BLaER1 (cell line): ENCODE measurements around the gene TMC2.
"Not testable (repeated sequence)": the region's sequence is repeated elsewhere in the genome, so short reads cannot be mapped to it uniquely, and the experiment has no call there.

Source experiments
- H3K27ac ChIP-seq: shearing (Covaris generic); formaldehyde crosslinking; 2 replicates; pipeline ENCODE4 v1.8.1; 2022
- H3K27me3 ChIP-seq: shearing (Covaris generic); formaldehyde crosslinking; 2 replicates; pipeline ENCODE4 v1.8.1; 2022
- H3K36me3 ChIP-seq: shearing (Covaris generic); formaldehyde crosslinking; 2 replicates; pipeline ENCODE4 v1.8.1; 2022
- H3K4me1 ChIP-seq: shearing (Covaris generic); formaldehyde crosslinking; 2 replicates; pipeline ENCODE4 v1.8.1; 2022
- H3K4me2 ChIP-seq: shearing (Covaris generic); formaldehyde crosslinking; 2 replicates; pipeline ENCODE4 v1.8.1; 2022
- H3K4me3 ChIP-seq: shearing (Covaris generic); formaldehyde crosslinking; 2 replicates; pipeline ENCODE4 v1.8.1; 2022
- H3K9ac ChIP-seq: shearing (Covaris generic); formaldehyde crosslinking; 2 replicates; pipeline ENCODE4 v1.8.1; 2022
- H3K9me3 ChIP-seq: shearing (Covaris generic); formaldehyde crosslinking; 2 replicates; pipeline ENCODE4 v1.8.1; 2022
- H4K20me1 ChIP-seq: shearing (Covaris generic); formaldehyde crosslinking; 2 replicates; pipeline ENCODE4 v1.8.1; 2022
- Cebpa-rat ChIP-seq: shearing (Covaris generic); IDR thresholded peaks from 2 replicates; pipeline ENCODE4 v1.8.1; 2022

TMC2 gene

DNA sequence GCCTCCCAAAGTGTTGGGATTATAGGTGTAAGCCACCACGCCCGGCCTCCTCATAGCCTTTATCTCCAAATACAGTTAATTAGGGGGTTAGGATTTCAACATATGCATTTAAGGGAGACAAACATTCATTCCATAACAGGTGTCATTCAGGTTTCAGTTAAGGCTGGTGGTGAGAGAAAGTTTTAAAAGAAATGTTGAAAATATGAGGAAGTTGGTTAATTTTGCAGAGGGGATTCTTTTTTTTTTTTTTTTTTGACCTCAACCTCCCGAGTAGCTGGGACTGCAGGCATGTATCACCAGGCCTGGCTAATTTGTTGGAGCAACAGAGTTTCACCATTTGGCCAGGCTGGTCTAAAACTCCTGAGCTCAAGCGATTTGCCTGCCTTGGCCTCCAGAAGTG, 143.7 kb downstream of the TMC2 start:
- no peaks in the 10 kb centered on the region for H3K9me3 ChIP-seq
- H3K4me2 ChIP-seq, result no peak overlapping the region
- H4K20me1 ChIP-seq, result no peaks in the 10 kb centered on the region
- H3K27ac ChIP-seq, result no peak overlapping the region
- no peaks in the 10 kb centered on the region for H3K27me3 ChIP-seq
- peaks cover 3% of the 10 kb centered on the region; the same call in 1 of the 2 replicates for H3K4me1 ChIP-seq
- no peak overlapping the region for H3K9ac ChIP-seq
- H3K4me3 ChIP-seq, result no peak overlapping the region
- no peaks in the 10 kb centered on the region for H3K36me3 ChIP-seq
- TF ChIP-seq Cebpa-rat, result no peak

DNA sequence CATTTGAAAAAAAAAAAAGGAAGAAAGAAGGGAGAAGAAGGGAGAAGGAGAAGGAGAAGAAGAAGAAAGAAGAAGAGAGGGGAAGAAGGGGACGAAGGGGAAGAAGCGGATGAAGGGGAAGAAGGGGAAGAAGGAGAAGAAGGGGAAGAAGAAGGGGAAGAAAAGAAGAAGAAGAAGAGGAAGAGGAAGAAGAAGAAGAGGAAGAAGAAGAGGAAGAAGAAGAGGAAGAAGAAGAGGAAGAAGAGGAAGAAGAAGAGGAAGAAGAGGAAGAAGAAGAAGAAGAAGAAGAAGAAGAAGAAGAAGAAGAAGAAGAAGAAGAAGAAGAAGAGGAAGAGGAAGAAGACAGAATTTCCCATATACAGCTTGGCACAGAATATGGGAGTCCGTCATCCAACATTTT, 145.7 kb downstream of the TMC2 start:
- H3K27me3 ChIP-seq, H3K27ac ChIP-seq, H4K20me1 ChIP-seq, H3K9ac ChIP-seq, H3K9me3 ChIP-seq, H3K4me3 ChIP-seq, H3K4me2 ChIP-seq, H3K4me1 ChIP-seq, H3K36me3 ChIP-seq: not testable (repeated sequence)

DNA sequence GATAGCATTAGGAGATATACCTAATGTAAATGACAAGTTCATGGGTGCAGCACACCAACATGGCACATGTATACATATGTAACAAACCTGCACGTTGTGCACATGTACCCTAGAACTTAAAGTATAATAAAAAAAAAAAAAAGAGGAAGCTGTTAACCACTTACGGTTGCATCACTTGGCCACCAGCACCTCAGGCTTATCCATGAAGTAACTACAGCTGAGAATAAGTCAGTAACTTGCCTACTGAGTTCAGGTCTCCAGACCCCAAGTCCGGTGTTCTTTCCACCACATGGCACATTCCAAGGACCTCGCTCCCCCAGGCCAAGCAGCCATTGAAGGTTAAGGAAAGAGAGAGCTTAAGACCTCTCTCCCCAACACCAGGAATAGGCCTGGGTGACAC, 148.4 kb downstream of the TMC2 start:
- not testable (repeated sequence) for H3K4me3 ChIP-seq, H3K9ac ChIP-seq, H3K4me2 ChIP-seq, H3K36me3 ChIP-seq, H4K20me1 ChIP-seq, H3K27me3 ChIP-seq, H3K9me3 ChIP-seq, H3K27ac ChIP-seq
- H3K4me1 ChIP-seq, result peaks cover 21% of the 10 kb centered on the region

DNA sequence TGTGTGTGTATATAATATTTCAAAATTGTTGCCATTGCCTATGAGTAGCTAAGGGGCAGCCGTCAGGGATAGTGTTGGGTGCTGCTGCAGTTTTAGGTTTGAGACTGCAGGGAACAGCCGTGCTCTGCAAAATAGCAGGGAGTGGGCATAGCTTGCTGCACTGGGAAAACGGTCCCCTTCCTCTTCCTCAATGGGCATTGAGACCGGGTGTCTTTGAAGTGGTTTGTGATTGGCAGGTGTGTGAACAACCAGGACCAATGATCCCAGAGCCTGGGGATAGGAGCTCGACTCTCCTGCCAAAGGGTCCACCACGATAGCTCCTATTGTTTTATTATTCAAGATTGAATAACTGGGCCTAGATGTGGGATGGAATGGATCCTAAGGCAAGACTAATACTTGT, 151.1 kb downstream of the TMC2 start:
- Histone ChIP-seq H3K4me3 (no peak overlapping the region), H3K9me3 (no peaks in the 10 kb centered on the region), H3K27me3 (peaks cover 13% of the 10 kb centered on the region; the same call in 1 of the 2 replicates), H3K9ac (no peak overlapping the region), H3K27ac (no peak overlapping the region), H3K4me2 (peak overlapping the region; percentile 59), H4K20me1 (no peaks in the 10 kb centered on the region), H3K36me3 (no peaks in the 10 kb centered on the region), H3K4me1 (peaks cover 45% of the 10 kb centered on the region)
- TF ChIP-seq Cebpa-rat, result no peak

DNA sequence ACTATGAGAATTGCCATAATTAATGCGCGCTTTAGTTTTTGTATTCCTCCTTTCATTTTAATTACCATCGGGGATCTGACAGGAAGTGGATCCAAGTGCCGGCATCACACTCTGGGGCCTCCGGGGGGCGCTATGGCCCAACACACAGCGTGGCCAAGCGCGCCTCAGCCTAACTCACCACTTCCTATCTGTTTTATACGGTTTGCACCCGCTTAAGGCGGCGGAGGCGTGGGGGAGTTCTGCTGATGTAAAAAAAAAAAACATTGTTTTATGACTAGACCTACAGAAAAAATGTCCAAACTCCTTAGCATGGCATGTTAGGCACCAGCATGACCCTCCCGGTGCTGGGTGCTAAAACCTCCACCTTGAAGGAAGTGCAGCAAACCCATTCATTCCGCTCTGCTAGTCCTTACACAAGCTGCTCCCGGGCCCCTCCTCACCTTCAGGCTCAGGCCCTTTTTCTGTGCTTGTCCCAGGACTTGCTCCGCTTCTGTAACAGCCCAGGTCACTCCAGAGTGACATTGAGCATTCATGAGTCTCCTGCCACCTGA, 151.7 kb downstream of the TMC2 start:
- TF ChIP-seq Cebpa-rat, result no peak
- Histone ChIP-seq H3K4me2 (peak overlapping the region; percentile 59), H3K9ac (no peak overlapping the region), H3K9me3 (no peaks in the 10 kb centered on the region), H3K36me3 (no peaks in the 10 kb centered on the region), H3K4me3 (no peak overlapping the region), H3K27ac (no peak overlapping the region), H3K27me3 (peaks cover 13% of the 10 kb centered on the region; the same call in 1 of the 2 replicates), H4K20me1 (no peaks in the 10 kb centered on the region), H3K4me1 (peaks cover 45% of the 10 kb centered on the region)

DNA sequence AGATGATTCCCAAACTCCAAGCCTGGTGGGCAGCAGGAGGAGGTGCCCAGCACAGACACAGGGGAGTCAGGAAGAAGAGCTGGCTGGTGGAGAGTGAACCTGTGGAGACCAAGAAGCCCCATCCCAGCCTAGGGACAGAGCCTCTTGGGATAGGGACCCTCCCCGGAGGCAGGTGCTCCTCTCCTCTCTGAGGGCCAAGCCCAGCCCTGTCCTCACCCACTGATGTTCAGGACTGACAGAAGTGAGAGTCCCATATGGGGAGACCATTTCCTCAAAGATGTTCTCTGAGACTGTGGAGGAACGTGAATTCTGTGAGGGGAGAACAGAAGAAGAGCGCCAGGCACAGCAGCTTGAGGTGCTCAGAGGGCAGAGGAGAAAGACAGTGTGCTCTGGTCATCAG, 153.8 kb downstream of the TMC2 start:
- Histone ChIP-seq H3K4me3 (no peak overlapping the region), H3K9me3 (no peaks in the 10 kb centered on the region), H3K36me3 (no peaks in the 10 kb centered on the region), H3K4me2 (peak overlapping the region; percentile 93), H3K27ac (no peak overlapping the region), H3K9ac (no peak overlapping the region), H3K27me3 (peaks cover 28% of the 10 kb centered on the region; the same call in 1 of the 2 replicates), H3K4me1 (peaks cover 60% of the 10 kb centered on the region), H4K20me1 (peaks cover 15% of the 10 kb centered on the region)
- TF ChIP-seq Cebpa-rat, result no peak

DNA sequence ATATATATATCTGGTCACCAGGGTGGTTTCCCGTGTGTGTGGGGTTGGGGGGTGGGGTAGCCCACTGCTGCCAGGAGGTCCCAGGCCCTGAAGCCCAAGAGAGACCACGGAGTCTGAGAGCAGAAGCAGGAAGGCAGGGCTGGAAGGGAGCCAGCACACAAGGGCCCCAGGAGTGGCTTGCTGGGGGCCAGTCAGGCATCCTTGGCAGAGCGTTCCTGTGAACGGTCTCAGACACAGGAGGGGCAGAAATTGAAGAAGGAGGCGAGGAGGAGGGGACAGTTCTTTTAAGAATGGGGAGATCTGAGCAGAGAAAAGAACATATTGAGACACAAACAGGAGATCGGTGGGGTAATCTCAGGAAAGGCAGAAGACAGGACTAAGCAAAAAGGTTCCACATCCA, 154.3 kb downstream of the TMC2 start:
- TF ChIP-seq Cebpa-rat, result no peak
- Histone ChIP-seq H3K4me2 (peak overlapping the region; percentile 93), H3K27me3 (peaks cover 28% of the 10 kb centered on the region; the same call in 1 of the 2 replicates)

DNA sequence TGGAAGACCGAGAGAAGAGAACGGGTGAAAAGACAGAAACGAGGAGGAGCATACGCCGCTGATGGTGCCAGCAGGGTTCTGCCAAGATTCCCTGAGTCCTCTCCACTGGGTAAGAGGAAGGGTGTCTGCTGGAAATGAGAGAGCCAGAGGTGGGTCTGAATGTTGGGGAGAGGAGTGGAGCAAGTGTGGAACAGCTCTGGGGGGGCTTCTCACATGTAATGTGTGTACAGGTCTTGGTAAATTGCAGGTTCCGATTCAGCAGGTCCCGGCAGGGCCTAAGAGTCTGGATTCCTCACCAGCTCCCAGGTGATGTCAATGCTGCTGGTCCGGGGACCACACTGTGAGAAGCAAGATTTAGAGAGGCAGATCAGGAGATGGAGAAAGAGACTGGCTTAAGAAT, 154.8 kb downstream of the TMC2 start:
- H3K4me3 ChIP-seq, result no peak overlapping the region
- peaks cover 69% of the 10 kb centered on the region for H3K4me1 ChIP-seq
- H3K4me2 ChIP-seq, result peak overlapping the region; percentile 93
- peaks cover 28% of the 10 kb centered on the region; the same call in 1 of the 2 replicates for H3K27me3 ChIP-seq
- H3K27ac ChIP-seq, result no peak overlapping the region
- TF ChIP-seq Cebpa-rat, result no peak
- H4K20me1 ChIP-seq, result peaks cover 15% of the 10 kb centered on the region
- no peaks in the 10 kb centered on the region for H3K36me3 ChIP-seq
- no peaks in the 10 kb centered on the region for H3K9me3 ChIP-seq
- H3K9ac ChIP-seq, result no peak overlapping the region

More for the DNA sequence above, 154.3 kb downstream of the TMC2 start:
- H3K9me3 ChIP-seq, result no peaks in the 10 kb centered on the region
- peaks cover 65% of the 10 kb centered on the region for H3K4me1 ChIP-seq
- H3K9ac ChIP-seq, result no peak overlapping the region
- H3K4me3 ChIP-seq, result no peak overlapping the region
- peaks cover 15% of the 10 kb centered on the region for H4K20me1 ChIP-seq
- no peaks in the 10 kb centered on the region for H3K36me3 ChIP-seq
- no peak overlapping the region for H3K27ac ChIP-seq
